Tibial artery (tissue), 4 donors: ENCODE measurements around the gene ELK3.

Source experiments
- DNase-seq, 2 donors: peaks; one replicate each; pipeline ENCODE4 v3.0.0-alpha.2; 2019
- H3K27ac ChIP-seq, 2 donors: fragments of 200-600 bp; sonication (generic) in 1 of 2; 1 replicate in 1 of 2; 2 replicates in 1 of 2; pipeline ENCODE4 v1.5.1; 2018 to 2019; ENCODE audit warnings: mild to moderate bottlenecking in 1 of 2
- H3K27me3 ChIP-seq, 2 donors: fragments of 200-600 bp; sonication (generic) in 1 of 2; one replicate each; pipeline versions ENCODE4 v1.5.1 to v1.6.0; 2016 to 2019
- H3K36me3 ChIP-seq, 3 donors: fragments of 200-600 bp; sonication (generic) in 2 of 3; one replicate each; pipeline ENCODE4 v1.5.1; 2016 to 2019; ENCODE audit warnings: mild to moderate bottlenecking in 2 of 3
- H3K4me1 ChIP-seq, 4 donors: fragments of 200-600 bp; sonication (generic) in 2 of 4; 1 replicate in 3 of 4; 2 replicates in 1 of 4; pipeline ENCODE4 v1.5.1; 2016 to 2019
- H3K4me3 ChIP-seq, 2 donors: fragments of 200-600 bp; sonication (generic) in 1 of 2; 1 replicate in 1 of 2; 2 replicates in 1 of 2; pipeline ENCODE4 v1.5.1; 2018 to 2019; ENCODE audit warnings: mild to moderate bottlenecking in 2 of 2
- H3K9me3 ChIP-seq, 3 donors: fragments of 200-600 bp; sonication (generic) in 1 of 3; one replicate each; pipeline ENCODE4 v1.5.1; 2016 to 2019
- intact Hi-C: fragments of 100-400 bp; cut with DNase I; formaldehyde crosslinking; loops from one replicate; pipeline ENCODE4 v1.15.0; 2023; ENCODE audit warnings: low total_unique reads
- TF ChIP-seq, protein P1 (sequence below), 2 experiments: fragments of 200-600 bp in 1 of 2; fragments of 450-650 bp in 1 of 2; IDR thresholded peaks; one replicate each; pipeline ENCODE4 v1.5.1; 2017 to 2019; ENCODE audit warnings: antibody characterized with exemption in 2 of 2, mild to moderate bottlenecking in 1 of 2, moderate library complexity in 1 of 2

The ELK3 gene

DNA sequence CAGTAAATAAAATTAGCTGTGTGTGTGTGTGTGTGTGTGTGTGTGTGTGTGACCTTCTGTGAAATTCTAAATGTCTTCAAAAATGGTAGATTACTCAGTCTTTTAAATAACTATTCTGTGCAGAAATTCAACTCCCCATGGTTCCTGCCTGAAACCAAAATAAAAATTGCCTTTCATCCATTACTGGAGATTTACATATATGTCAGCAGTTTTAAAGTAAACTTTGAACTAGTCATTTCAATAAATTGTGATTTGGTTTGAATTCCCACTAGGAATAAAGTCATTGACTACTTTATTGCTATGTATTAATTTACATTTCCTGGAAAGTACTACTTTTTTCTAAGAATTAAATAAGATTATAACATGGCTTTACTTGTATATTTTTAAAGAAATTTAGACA lies 5.3 kb downstream of the ELK3 start:
- no peaks in the 10 kb centered on the region for H3K27me3 ChIP-seq
- peak overlapping the region in 1 of 2 donors; percentile 65 for H3K27ac ChIP-seq
- intact Hi-C loops = no loop called here
- H3K9me3 ChIP-seq = no peaks in the 10 kb centered on the region
- no peak overlapping the region for H3K4me3 ChIP-seq
- TF ChIP-seq, protein P1, sequence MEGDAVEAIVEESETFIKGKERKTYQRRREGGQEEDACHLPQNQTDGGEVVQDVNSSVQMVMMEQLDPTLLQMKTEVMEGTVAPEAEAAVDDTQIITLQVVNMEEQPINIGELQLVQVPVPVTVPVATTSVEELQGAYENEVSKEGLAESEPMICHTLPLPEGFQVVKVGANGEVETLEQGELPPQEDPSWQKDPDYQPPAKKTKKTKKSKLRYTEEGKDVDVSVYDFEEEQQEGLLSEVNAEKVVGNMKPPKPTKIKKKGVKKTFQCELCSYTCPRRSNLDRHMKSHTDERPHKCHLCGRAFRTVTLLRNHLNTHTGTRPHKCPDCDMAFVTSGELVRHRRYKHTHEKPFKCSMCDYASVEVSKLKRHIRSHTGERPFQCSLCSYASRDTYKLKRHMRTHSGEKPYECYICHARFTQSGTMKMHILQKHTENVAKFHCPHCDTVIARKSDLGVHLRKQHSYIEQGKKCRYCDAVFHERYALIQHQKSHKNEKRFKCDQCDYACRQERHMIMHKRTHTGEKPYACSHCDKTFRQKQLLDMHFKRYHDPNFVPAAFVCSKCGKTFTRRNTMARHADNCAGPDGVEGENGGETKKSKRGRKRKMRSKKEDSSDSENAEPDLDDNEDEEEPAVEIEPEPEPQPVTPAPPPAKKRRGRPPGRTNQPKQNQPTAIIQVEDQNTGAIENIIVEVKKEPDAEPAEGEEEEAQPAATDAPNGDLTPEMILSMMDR (IDR thresholded peaks at IDR 0.05) = no peak
- no peaks in the 10 kb centered on the region for H3K36me3 ChIP-seq
- DNase-seq = no peak
- peaks cover 0 to 46% (median 9%) of the 10 kb centered on the region in 4 donors for H3K4me1 ChIP-seq

DNA sequence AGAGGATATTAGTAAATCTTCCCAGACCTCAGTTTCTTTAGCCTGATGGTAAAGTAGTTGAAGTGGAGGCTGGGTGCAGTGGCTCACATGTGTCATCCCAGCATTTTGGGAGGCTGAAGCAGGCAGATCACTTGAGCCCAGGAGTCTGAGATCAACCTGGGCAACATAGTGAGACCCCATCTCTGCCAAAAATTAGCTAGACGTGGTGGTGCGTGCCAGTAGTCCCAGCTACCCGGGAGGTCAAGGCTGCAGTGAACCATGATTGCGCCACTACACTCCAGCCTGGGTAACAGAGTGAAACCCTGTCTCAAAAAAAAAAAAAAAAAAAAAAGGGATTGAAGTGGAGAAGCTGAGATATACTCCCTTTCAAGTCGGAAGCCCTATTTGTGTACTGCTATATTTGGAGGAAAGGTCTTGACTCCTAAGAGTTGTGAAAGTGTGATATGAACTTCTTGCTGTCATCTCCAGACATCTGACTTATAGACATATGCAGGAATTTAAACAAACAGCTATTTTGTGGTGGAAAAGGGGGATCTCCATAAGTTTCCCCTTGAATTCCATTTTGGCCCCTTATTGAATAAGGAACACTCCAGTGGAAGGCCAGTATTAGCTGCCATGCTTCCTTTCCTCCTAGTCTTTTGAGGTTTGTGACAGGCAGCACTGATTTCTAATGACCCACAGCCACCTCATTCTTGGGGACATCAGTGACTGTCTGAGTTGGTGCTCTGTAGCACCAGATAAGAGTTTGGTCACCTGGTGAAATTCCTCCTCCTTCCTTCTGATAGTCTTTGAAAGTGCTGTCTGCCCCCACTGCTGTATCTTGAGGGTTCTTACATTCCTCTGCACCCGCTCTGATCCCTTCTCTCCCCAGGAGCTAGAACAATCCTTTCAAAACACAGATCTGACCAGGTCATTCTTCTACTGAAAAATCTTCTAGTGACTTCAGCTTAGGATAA lies 7.4 kb downstream of the ELK3 start:
- intact Hi-C loops = no loop called here
- H3K27me3 ChIP-seq = no peaks in the 10 kb centered on the region
- no peaks in the 10 kb centered on the region for H3K36me3 ChIP-seq
- DNase-seq = no peak
- H3K9me3 ChIP-seq = no peaks in the 10 kb centered on the region
- TF ChIP-seq, protein P1 (IDR thresholded peaks at IDR 0.05) = no peak
- H3K27ac ChIP-seq = no peak overlapping the region
- no peak overlapping the region for H3K4me3 ChIP-seq
- H3K4me1 ChIP-seq = peaks cover 0 to 29% (median 5%) of the 10 kb centered on the region in 4 donors

DNA sequence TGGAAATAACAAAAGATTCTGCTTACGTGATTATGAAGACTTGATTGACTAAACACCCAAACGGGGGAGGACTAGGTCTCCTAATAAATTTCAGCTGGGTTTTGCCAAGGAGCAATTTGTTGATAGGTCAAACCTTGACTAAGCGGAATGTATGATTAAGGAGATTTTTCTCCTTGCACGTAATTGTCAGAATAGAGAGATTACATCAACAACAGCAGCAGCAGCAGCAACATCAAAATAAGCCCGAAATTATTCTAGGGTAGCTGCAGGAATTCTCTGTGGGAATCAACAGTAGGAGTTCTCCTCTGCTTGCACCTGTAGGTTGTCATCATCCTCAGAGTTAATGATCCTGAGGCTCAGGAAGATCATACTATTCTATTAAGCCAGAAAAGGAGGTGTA lies 10.2 kb downstream of the ELK3 start:
- DNase-seq = no peak
- intact Hi-C loops = no loop called here
- no peak overlapping the region for H3K4me3 ChIP-seq
- no peaks in the 10 kb centered on the region for H3K27me3 ChIP-seq
- TF ChIP-seq, protein P1 (IDR thresholded peaks at IDR 0.05) = no peak
- H3K36me3 ChIP-seq = no peaks in the 10 kb centered on the region
- H3K9me3 ChIP-seq = no peaks in the 10 kb centered on the region
- H3K4me1 ChIP-seq = peaks cover 0 to 9% (median 0%) of the 10 kb centered on the region in 4 donors
- no peak overlapping the region for H3K27ac ChIP-seq

DNA sequence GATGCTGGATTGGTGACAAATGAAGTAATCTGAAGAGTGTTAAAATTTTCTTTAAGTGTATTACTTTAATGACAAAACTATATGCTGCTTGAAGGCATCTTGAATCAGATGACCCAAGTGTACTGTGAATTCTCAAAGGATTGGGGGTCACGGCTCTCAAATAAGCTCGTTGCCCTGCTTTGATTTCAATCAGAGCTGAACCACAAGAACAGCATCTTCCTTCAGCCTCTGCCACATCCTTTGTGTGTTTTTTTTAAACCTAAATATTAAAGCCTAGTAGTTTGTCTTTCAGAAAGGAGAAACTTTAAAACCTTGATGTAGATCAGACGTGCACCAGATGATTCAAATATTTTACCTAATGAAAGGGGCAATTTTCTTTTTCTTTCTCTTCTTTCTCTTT lies 11.7 kb downstream of the ELK3 start:
- H3K4me3 ChIP-seq = no peak overlapping the region
- H3K27me3 ChIP-seq = no peaks in the 10 kb centered on the region
- no peak overlapping the region for H3K27ac ChIP-seq
- peaks cover 0 to 9% (median 0%) of the 10 kb centered on the region in 4 donors for H3K4me1 ChIP-seq
- DNase-seq = no peak
- H3K9me3 ChIP-seq = no peaks in the 10 kb centered on the region
- H3K36me3 ChIP-seq = no peaks in the 10 kb centered on the region
- intact Hi-C loops = no loop called here
- TF ChIP-seq, protein P1 (IDR thresholded peaks at IDR 0.05) = no peak

DNA sequence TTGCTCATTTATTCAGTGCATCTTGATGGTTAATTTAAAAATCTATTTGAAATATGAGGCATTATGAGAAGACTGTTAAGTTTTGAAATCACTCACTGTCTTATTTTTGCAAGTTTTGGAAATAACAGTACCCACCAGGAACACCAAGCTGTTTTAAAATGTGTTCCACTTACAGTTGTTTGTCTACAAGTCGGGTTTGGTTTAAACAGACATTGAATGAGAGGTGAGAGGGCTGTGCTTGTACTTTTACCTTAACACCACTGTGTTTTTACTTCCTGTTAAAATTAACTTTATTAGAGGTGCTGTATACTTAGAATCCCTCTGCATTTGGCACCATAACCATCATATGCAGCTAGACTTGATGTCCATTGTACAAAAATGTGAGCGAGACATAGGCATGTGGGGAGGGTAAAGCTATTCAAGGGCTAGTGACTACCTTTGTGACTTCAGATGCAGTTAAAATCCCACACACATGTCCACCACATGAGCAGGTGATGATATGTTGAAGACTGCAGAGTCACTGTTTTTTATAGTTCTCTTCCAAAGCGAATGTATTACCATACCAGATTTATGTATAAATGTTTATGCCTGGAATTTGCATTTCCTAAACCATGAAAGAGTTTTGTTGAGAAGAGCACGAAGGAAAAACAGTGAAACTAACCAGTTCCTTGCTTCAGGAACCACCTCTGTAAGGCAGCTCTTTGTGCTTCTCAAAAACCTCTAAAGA lies 12.9 kb downstream of the ELK3 start:
- H3K27ac ChIP-seq = no peak overlapping the region
- intact Hi-C loops = no loop called here
- DNase-seq = no peak

More for the DNA sequence above, 12.9 kb downstream of the ELK3 start:
- TF ChIP-seq, protein P1 (IDR thresholded peaks at IDR 0.05) = no peak
- no peaks in the 10 kb centered on the region for H3K9me3 ChIP-seq
- H3K4me3 ChIP-seq = no peak overlapping the region
- H3K4me1 ChIP-seq = peaks cover 0 to 12% (median 0%) of the 10 kb centered on the region in 4 donors
- H3K36me3 ChIP-seq = no peaks in the 10 kb centered on the region
- no peaks in the 10 kb centered on the region for H3K27me3 ChIP-seq
